CD8-positive, alpha-beta memory T cell (primary cell): Measurements from ENCODE around the gene SLCO4A1. TPM values are rescaled to one million over a fixed set of nuclear protein-coding genes. Genes with fewer than 3 reads are reported as not detected.
A peak's percentile ranks its signal among the peaks of the same experiment; 100 is the strongest.
"Not testable (repeated sequence)": the region's sequence is repeated elsewhere in the genome, so short reads cannot be mapped to it uniquely, and the experiment has no call there.

ENCODE experiments used
- CTCF ChIA-PET: fragments of 350-600 bp; sonication (Branson Sonifier 250); formaldehyde crosslinking; loops from one replicate; lab custom pipeline; 2021; ENCODE audit warnings: antibody characterized with exemption; lab: Charles Lee
- POLR2A ChIA-PET: fragments of 350-600 bp; sonication (Branson Sonifier 250); formaldehyde crosslinking; loops from one replicate; lab custom pipeline; 2021; ENCODE audit warnings: antibody characterized with exemption; lab: Charles Lee
- DNase-seq, 5 donors: peaks; one replicate each; pipeline versions ENCODE4 v3.0.0 to v3.0.0-alpha.2; 2020 to 2022; ENCODE audit warnings: mixed read lengths in 1 of 5
- H3K27ac ChIP-seq: one replicate; pipeline ENCODE4 v1.7.0; 2013; ENCODE audit warnings: low read depth, mild to moderate bottlenecking, low read length, moderate library complexity
- H3K27me3 ChIP-seq: 2 replicates; pipeline ENCODE4 v1.7.0; 2013; ENCODE audit warnings: low read length, mild to moderate bottlenecking; ENCODE audit not compliant: insufficient read depth, poor library complexity, severe bottlenecking
- H3K36me3 ChIP-seq: 2 replicates; pipeline ENCODE4 v1.7.0; 2013; ENCODE audit warnings: mild to moderate bottlenecking, low read length, moderate library complexity; ENCODE audit not compliant: insufficient read depth
- H3K4me1 ChIP-seq: 2 replicates; pipeline ENCODE4 v1.7.0; 2013; ENCODE audit warnings: mild to moderate bottlenecking, low read length, moderate library complexity; ENCODE audit not compliant: insufficient read depth
- H3K4me3 ChIP-seq: 2 replicates; pipeline ENCODE4 v1.7.0; 2013; ENCODE audit warnings: mild to moderate bottlenecking, low read length
- H3K9me3 ChIP-seq: 2 replicates; pipeline ENCODE4 v1.7.0; 2013; ENCODE audit warnings: mild to moderate bottlenecking, low read length
- H3K27ac Mint-ChIP-seq, 8 donors: one replicate each; pipeline ENCODE4 v1.8.0; 2020 to 2021; ENCODE audit warnings: mixed read lengths in 8 of 8, mild to moderate bottlenecking in 6 of 8, inconsistent platforms in 3 of 8, moderate library complexity in 3 of 8
- H3K27me3 Mint-ChIP-seq, 2 donors: one replicate each; pipeline ENCODE4 v1.8.0; 2020 to 2021; ENCODE audit warnings: mixed read lengths in 2 of 2, mild to moderate bottlenecking in 1 of 2, moderate library complexity in 1 of 2
- H3K36me3 Mint-ChIP-seq, 3 donors: one replicate each; pipeline ENCODE4 v1.8.0; 2020 to 2021; ENCODE audit warnings: mixed read lengths in 3 of 3, inconsistent platforms in 1 of 3, mild to moderate bottlenecking in 1 of 3
- H3K4me1 Mint-ChIP-seq, 3 donors: one replicate each; pipeline ENCODE4 v1.8.0; 2020 to 2021; ENCODE audit warnings: mixed read lengths in 3 of 3, inconsistent platforms in 1 of 3, mild to moderate bottlenecking in 1 of 3
- H3K4me3 Mint-ChIP-seq, 7 donors: one replicate each; pipeline ENCODE4 v1.8.0; 2020 to 2021; ENCODE audit warnings: mixed read lengths in 7 of 7, mild to moderate bottlenecking in 6 of 7, moderate library complexity in 4 of 7, inconsistent platforms in 2 of 7
- H3K9me3 Mint-ChIP-seq, 5 donors: one replicate each; pipeline ENCODE4 v1.8.0; 2020 to 2022; ENCODE audit warnings: mixed read lengths in 5 of 5, mild to moderate bottlenecking in 3 of 5, moderate library complexity in 2 of 5, inconsistent platforms in 1 of 5
- polyA plus RNA-seq: library from polyadenylated mRNA; unstranded; fragments of 300-500 nt; fragmentation: Illumina TruSeq; gene quantifications from one replicate; pipeline ENCODE4 v1.2.3, GENCODE V29; 2021
- total RNA-seq, 2 experiments: library from RNA; stranded (reverse); gene quantifications; one replicate each; pipeline ENCODE4 v1.2.3, GENCODE V29; 2021

Gene SLCO4A1
- total and polyA plus RNA-seq, 3 experiments from 2014 or later = 0.47 to 44.9 (median 42.0) TPM

GRCh38 chr20:62622877-62623487 lies 19.3 kb upstream of the SLCO4A1 start:
- POLR2A ChIA-PET = interaction anchor here (1.3 to 1.6 kb wide), 2 partner anchors 19 to 28 kb away, joined by 3 to 4 read pairs; partner anchors contain the start of gene SLCO4A1
- Mint-ChIP-seq H3K4me1 (peaks cover 19 to 25% (median 19%) of the 10 kb centered on the region in 3 donors), H3K36me3 (no peaks in the 10 kb centered on the region), H3K27me3 (no peaks in the 10 kb centered on the region), H3K4me3 (peak overlapping the region in 3 of 7 donors; percentile 60 to 76 (median 68)), H3K27ac (peak overlapping the region in 4 of 8 donors; percentile 33 to 80 (median 62)), H3K9me3 (no peaks in the 10 kb centered on the region)
- Histone ChIP-seq H3K4me1 (peaks cover 23% of the 10 kb centered on the region), H3K9me3 (no peaks in the 10 kb centered on the region), H3K27ac (peak overlapping the region; percentile 82), H3K27me3 (no peaks in the 10 kb centered on the region), H3K36me3 (no peaks in the 10 kb centered on the region), H3K4me3 (peak overlapping the region; percentile 71)
- no peak for DNase-seq
- CTCF ChIA-PET = no interaction called here

DNA sequence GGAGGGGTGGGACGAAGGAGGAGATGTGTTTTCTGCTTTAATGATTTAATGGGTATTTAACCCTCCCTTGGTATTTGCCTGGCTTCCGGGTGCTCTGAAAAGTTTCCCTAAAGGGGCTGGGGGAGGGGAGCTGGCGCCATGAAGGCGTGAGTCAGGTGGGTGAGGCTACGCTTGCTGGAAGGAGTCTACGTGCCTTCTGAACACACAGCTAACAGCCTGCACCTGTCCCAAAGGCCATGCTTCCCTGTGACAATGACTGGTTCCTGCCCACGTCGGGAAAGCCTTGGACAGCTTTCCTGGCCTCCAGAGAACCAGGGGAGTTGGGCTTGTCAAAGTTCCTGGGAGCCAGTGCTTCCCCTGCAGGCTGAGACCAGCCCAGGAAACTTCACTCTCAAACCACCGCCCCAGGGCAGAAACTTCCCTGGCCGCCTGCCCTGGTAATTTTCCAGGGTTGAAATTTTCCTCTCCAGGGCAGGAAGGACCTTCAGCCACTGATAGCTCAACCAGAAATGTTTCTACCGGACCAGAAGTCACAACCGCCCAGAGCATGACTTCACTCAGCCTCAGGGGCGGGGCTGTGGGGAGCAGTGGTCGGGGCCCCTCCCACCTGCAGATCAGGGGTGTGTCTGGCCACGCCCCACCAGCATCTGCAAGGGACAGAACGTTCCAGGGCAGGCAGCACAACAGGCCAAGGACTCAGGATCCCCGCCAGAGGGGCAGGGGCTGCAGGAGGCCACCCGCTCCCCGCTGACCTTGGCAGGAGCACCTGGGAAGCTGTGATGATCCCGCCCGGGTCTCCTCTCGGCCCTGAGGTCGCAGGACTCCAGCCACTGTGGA lies 18.6 kb upstream of the SLCO4A1 start:
- H3K27me3 ChIP-seq = no peaks in the 10 kb centered on the region
- CTCF ChIA-PET = no interaction called here
- POLR2A ChIA-PET = interaction anchor here (1.3 to 1.6 kb wide), 2 partner anchors 19 to 27 kb away, joined by 3 to 4 read pairs; partner anchors contain the start of gene SLCO4A1
- Mint-ChIP-seq H3K36me3 (no peaks in the 10 kb centered on the region), H3K4me3 (peak overlapping the region in 5 of 7 donors; percentile 51 to 76 (median 60)), H3K27ac (peak overlapping the region in 7 of 8 donors; percentile 33 to 86 (median 56)), H3K27me3 (no peaks in the 10 kb centered on the region), H3K9me3 (no peaks in the 10 kb centered on the region), H3K4me1 (peaks cover 11 to 18% (median 13%) of the 10 kb centered on the region in 3 donors)
- H3K27ac ChIP-seq = peak overlapping the region; percentile 82
- peaks cover 16% of the 10 kb centered on the region for H3K4me1 ChIP-seq
- peak overlapping the region; percentile 71 for H3K4me3 ChIP-seq
- no peaks in the 10 kb centered on the region for H3K36me3 ChIP-seq
- no peaks in the 10 kb centered on the region for H3K9me3 ChIP-seq
- DNase-seq = peak; percentile 52 to 85 (median 74)

- ChIA-PET CTCF (no interaction called here), POLR2A (no interaction called here)
- Mint-ChIP-seq H3K36me3 (no peaks in the 10 kb centered on the region), H3K4me1 (peaks cover 10 to 12% (median 11%) of the 10 kb centered on the region in 3 donors), H3K4me3 (no peak overlapping the region), H3K27ac (no peak overlapping the region), H3K27me3 (no peaks in the 10 kb centered on the region), H3K9me3 (no peaks in the 10 kb centered on the region)
- no peak for DNase-seq
- H3K4me3 ChIP-seq = no peak overlapping the region
- no peaks in the 10 kb centered on the region for H3K36me3 ChIP-seq
- no peaks in the 10 kb centered on the region for H3K27me3 ChIP-seq
- H3K9me3 ChIP-seq = no peaks in the 10 kb centered on the region
- H3K27ac ChIP-seq = peak overlapping the region; percentile 9
- H3K4me1 ChIP-seq = peaks cover 14% of the 10 kb centered on the region
These were observed 18.0 kb upstream of the SLCO4A1 start for GRCh38 chr20:62624325-62624690.

DNA sequence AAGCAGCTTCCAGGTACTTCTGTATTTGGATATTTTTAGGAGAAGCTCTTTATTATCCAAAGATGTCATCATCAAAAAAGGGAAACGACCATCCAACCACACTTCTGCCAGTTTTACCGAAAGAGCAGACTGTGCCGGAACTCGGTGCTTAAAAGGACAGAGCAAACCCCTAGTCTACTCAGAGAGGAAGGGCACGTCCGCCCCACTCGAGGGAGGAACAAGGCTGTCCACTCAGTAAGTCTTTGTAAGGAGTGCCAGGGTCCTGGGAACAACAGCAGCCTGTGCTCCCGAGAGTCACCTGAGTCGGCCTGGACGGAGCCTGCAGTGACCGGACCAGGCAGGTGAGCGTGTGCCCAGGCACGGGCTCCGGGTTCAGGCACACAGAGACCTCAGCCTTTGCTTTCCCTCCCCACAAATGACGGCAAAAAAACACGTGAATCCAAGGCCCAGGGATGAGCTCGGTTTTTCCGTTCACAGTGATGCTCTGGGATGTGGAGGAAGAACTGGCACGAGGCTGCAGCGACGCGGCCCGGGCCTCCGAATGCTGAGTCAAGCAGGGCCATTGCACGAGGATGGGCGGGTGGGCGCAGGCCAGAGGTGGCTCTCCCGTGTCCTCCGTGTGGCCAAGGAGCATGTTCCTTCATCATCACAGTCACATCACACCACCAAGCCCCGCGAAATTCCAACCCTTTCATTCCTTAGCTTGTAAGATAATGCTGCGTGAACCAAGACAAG lies 17.4 kb upstream of the SLCO4A1 start:
- Mint-ChIP-seq H3K36me3 (no peaks in the 10 kb centered on the region), H3K4me1 (peaks cover 10 to 12% (median 11%) of the 10 kb centered on the region in 3 donors), H3K27ac (no peak overlapping the region), H3K4me3 (no peak overlapping the region), H3K27me3 (no peaks in the 10 kb centered on the region), H3K9me3 (no peaks in the 10 kb centered on the region)
- Histone ChIP-seq H3K9me3 (no peaks in the 10 kb centered on the region), H3K27ac (no peak overlapping the region), H3K27me3 (no peaks in the 10 kb centered on the region), H3K4me1 (peaks cover 14% of the 10 kb centered on the region), H3K36me3 (no peaks in the 10 kb centered on the region), H3K4me3 (no peak overlapping the region)
- POLR2A ChIA-PET = no interaction called here
- CTCF ChIA-PET = interaction anchor here (1.0 kb wide), 1 partner anchor 8 kb away, joined by 3 read pairs; no protein-coding TSS in a partner anchor
- DNase-seq = no peak

GRCh38 chr20:62625516-62625915 lies 16.8 kb upstream of the SLCO4A1 start:
- Mint-ChIP-seq H3K27me3 (no peaks in the 10 kb centered on the region), H3K36me3 (no peaks in the 10 kb centered on the region), H3K4me3 (no peak overlapping the region), H3K9me3 (no peaks in the 10 kb centered on the region), H3K4me1 (peaks cover 10 to 12% (median 11%) of the 10 kb centered on the region in 3 donors), H3K27ac (no peak overlapping the region)
- DNase-seq = no peak
- Histone ChIP-seq H3K36me3 (no peaks in the 10 kb centered on the region), H3K27me3 (no peaks in the 10 kb centered on the region), H3K4me1 (peaks cover 14% of the 10 kb centered on the region), H3K4me3 (no peak overlapping the region), H3K9me3 (no peaks in the 10 kb centered on the region), H3K27ac (no peak overlapping the region)
- CTCF ChIA-PET = interaction anchor here (1.0 kb wide), 1 partner anchor 8 kb away, joined by 3 read pairs; no protein-coding TSS in a partner anchor
- POLR2A ChIA-PET = interaction anchor here (0.5 kb wide), 1 partner anchor 135 kb away, joined by 3 read pairs; no protein-coding TSS in a partner anchor

- no peak overlapping the region for H3K4me3 ChIP-seq
- Mint-ChIP-seq H3K4me3 (no peak overlapping the region), H3K4me1 (peaks cover 10 to 12% (median 11%) of the 10 kb centered on the region in 3 donors), H3K9me3 (no peaks in the 10 kb centered on the region), H3K27me3 (no peaks in the 10 kb centered on the region), H3K27ac (no peak overlapping the region), H3K36me3 (no peaks in the 10 kb centered on the region)
- CTCF ChIA-PET = interaction anchor here (1.0 kb wide), 1 partner anchor 9 kb away, joined by 3 read pairs; no protein-coding TSS in a partner anchor
- no peaks in the 10 kb centered on the region for H3K36me3 ChIP-seq
- no peaks in the 10 kb centered on the region for H3K27me3 ChIP-seq
- DNase-seq = no peak
- H3K4me1 ChIP-seq = peaks cover 14% of the 10 kb centered on the region
- H3K27ac ChIP-seq = no peak overlapping the region
- no peaks in the 10 kb centered on the region for H3K9me3 ChIP-seq
- POLR2A ChIA-PET = interaction anchor here (0.5 kb wide), 1 partner anchor 134 kb away, joined by 3 read pairs; no protein-coding TSS in a partner anchor
These were observed 16.3 kb upstream of the SLCO4A1 start for GRCh38 chr20:62625921-62626547.

GRCh38 chr20:62627425-62627824 lies 14.9 kb upstream of the SLCO4A1 start:
- H3K27me3 Mint-ChIP-seq, CTCF ChIA-PET, H3K9me3 Mint-ChIP-seq, H3K27ac ChIP-seq, H3K4me3 Mint-ChIP-seq, H3K36me3 ChIP-seq, H3K27me3 ChIP-seq, DNase-seq, H3K36me3 Mint-ChIP-seq, H3K4me3 ChIP-seq, H3K9me3 ChIP-seq, POLR2A ChIA-PET, H3K27ac Mint-ChIP-seq: not testable (repeated sequence)
- H3K4me1 ChIP-seq = peaks cover 14% of the 10 kb centered on the region
- peaks cover 10 to 12% (median 11%) of the 10 kb centered on the region in 3 donors for H3K4me1 Mint-ChIP-seq
